Non-pigmented ciliary epithelial cell (primary cell): ENCODE results near the gene DIPK1B.

Experiments
- DNase-seq: peaks from one replicate; pipeline ENCODE4 v3.0.0-alpha.2; 2010; ENCODE audit warnings: low read depth

DIPK1B gene

GRCh38 chr9:136686794-136687711 is 25.3 kb upstream of the DIPK1B start, which contains the start of gene AGPAT2:
Gene AGPAT2, minus strand, starts transcription at chr9:136687457. Its CDS starts 100 bp downstream, at chr9:136687357.
- DNase-seq = no peak

DNA sequence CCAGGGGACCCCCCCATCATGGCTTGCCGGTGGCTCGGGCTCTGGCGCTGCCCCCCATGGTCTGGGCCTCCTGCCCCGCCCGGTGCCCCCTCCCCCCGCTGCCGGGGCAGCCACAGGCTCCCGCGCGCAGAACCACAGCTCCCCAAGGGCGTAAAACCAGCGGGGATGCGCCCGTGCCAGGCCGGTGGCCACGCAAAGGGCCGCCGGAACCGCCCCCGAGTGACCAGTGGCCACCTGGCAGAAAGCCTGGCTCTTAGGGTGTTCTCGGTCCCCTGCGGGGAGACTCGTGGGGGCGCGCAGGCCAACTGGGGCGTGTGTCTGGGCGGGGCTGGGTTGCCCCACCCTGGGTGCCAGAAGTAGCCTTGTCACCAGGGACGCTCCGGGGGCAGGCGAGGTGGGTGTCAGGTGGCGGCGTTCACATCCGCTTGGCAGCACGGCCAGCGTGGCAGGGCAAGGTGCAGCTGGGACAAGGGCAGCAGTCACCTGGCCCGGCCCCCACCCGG is 24.6 kb upstream of the DIPK1B start:
- DNase-seq = no peak

- DNase-seq = no peak
These were observed 23.9 kb upstream of the DIPK1B start for GRCh38 chr9:136688274-136689107.

GRCh38 chr9:136689108-136689460 is 23.3 kb upstream of the DIPK1B start:
- no peak for DNase-seq

GRCh38 chr9:136690104-136690805 is 22.1 kb upstream of the DIPK1B start:
- DNase-seq = no peak

- DNase-seq = no peak
These were observed 21.5 kb upstream of the DIPK1B start for GRCh38 chr9:136690806-136691261.

GRCh38 chr9:136691316-136692184 is 20.8 kb upstream of the DIPK1B start:
- no peak for DNase-seq

GRCh38 chr9:136692185-136693134 is 19.9 kb upstream of the DIPK1B start:
- no peak for DNase-seq

- DNase-seq = no peak
These were observed 19.3 kb upstream of the DIPK1B start for GRCh38 chr9:136693135-136693489.

- DNase-seq = no peak
These were observed 18.7 kb upstream of the DIPK1B start for GRCh38 chr9:136693490-136694162.

- DNase-seq = no peak
These were observed 18.1 kb upstream of the DIPK1B start for GRCh38 chr9:136694163-136694871.

- no peak for DNase-seq
These were observed 17.5 kb upstream of the DIPK1B start for GRCh38 chr9:136694872-136695247.

- DNase-seq = no peak
These were observed 16.9 kb upstream of the DIPK1B start for GRCh38 chr9:136695435-136695895.

DNA sequence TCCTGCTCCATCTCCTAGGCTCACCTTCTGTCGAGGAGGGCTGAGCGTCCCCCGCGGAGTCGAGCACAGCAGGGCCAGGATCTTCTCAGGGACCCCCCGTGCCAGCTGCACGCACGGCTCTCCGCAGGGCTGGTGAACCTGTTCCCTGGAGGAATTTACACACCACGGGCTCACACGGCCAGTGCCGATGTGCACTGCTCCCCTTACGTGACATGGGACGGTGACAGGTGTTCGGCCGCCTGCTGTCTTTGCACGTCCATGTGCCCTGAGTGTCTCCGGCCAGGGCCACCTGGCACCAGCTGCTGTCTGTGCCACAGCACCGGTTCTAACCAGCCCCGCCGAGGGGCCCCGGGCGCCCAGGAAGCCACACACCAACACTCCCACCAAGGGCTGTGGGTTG is 16.4 kb upstream of the DIPK1B start:
- DNase-seq = no peak

GRCh38 chr9:136696502-136696901 is 15.9 kb upstream of the DIPK1B start:
- no peak for DNase-seq

GRCh38 chr9:136697146-136697820 is 15.1 kb upstream of the DIPK1B start:
- no peak for DNase-seq

GRCh38 chr9:136697821-136698526 is 14.4 kb upstream of the DIPK1B start:
- no peak for DNase-seq
